ENCODE data around the gene OARD1. TPM values are rescaled to one million over a fixed set of nuclear protein-coding genes. Genes with fewer than 3 reads are reported as not detected.
A peak's percentile ranks its signal among the peaks of the same experiment; 100 is the strongest.

OARD1 gene
- polyA plus RNA-seq, 1 experiment: 3.4 TPM

DNA sequence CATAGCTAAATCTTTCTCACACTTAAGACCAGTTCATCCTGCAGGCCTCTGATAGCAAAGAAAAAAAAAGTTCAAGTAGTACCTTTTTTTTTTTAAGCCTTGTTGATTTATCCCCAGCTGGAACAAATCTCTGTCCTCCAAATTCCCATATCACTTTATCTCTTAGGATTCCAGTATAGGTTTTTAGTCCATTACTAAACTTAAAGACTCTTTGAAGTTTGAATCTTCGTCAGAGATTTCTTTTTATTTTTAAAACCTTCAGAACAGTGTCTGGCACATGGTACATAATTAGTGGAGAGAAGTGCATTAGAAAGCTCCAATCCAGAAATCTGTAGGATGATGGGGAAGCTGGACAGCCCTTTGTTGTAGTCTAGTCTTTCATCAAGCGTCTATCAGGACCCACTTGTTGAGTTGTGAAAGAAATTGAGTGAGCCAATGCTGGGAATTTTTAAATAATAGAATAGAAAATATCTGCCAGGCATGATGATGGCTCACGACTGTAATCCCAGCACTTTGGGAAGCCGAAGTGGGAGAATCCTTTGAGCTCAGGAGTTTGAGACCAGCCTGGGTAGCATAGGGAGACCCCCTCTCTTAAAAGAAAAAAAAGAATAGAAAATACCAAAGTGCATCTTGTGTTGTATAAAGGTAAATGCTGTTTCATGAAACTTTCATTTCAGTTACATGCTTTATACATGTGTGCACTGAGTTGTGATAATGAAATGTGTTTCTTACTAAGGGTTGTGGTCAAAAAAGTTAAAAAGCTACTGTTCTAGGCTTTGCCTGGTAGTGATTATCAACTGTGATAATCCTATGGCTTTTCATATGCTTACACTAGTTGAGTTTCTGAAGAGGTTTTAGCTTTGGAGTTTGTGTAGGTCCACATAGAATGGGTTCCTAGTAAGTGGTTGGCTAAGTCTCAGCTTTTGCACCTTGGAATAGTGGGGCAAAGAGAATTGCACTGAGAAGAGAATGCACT lies 3.8 kb upstream of the OARD1 start:
- no peak overlapping the region for H3K4me3 ChIP-seq (ENCODE audit: low read depth, low read length)

DNA sequence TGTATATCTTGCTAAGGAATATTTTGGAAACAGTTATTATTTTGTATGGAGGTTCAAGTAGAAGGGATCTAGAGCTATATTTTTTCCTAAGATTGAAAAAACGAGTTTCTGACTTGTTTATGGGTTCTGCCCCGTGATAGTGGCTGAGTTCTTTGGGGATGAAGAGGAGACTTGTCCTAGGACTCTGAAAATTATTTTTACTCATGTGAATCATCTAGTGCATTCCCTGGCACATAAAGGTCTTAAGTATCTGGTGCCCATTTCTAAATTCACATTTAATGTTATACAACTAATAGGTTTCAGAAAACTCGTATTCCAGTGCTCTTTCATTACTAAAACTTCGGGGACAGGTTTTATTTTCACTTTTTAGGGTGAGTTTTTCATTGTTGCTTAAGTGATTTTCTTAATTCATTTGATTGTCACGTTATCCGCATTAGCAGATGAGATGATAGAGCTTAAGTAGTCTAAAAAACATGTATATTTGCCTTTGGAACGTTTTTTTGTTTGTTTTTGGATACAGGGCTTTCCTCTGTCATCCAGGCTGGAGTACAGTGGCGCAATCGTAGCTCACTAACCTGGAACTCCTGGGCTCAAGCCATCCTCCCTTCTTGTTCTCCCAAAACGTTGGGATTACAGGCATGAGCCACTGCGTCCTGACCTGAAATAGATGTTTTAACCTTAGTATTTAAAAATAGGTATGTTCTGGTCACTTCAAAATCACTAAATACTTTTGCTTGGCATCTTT lies 2.7 kb upstream of the OARD1 start:
- ChIA-PET CTCF (interaction anchor here (1.1 kb wide), 1 partner anchor 52 kb away, joined by 3 read pairs; no protein-coding TSS in a partner anchor), POLR2A (no interaction called here)
- TF ChIP-seq, protein P1, sequence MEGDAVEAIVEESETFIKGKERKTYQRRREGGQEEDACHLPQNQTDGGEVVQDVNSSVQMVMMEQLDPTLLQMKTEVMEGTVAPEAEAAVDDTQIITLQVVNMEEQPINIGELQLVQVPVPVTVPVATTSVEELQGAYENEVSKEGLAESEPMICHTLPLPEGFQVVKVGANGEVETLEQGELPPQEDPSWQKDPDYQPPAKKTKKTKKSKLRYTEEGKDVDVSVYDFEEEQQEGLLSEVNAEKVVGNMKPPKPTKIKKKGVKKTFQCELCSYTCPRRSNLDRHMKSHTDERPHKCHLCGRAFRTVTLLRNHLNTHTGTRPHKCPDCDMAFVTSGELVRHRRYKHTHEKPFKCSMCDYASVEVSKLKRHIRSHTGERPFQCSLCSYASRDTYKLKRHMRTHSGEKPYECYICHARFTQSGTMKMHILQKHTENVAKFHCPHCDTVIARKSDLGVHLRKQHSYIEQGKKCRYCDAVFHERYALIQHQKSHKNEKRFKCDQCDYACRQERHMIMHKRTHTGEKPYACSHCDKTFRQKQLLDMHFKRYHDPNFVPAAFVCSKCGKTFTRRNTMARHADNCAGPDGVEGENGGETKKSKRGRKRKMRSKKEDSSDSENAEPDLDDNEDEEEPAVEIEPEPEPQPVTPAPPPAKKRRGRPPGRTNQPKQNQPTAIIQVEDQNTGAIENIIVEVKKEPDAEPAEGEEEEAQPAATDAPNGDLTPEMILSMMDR (IDR thresholded peaks at IDR 0.05; ENCODE audit: insufficient read depth, low read depth, low read length): no peak
- H3K4me3 ChIP-seq (ENCODE audit: low read depth, low read length): peak overlapping the region; percentile 92
- no peaks in the 10 kb centered on the region for H3K36me3 ChIP-seq (ENCODE audit: control insufficient read depth, insufficient read depth, low read length)
- H3K27me3 ChIP-seq (ENCODE audit: control insufficient read depth, insufficient read depth, low read length): no peaks in the 10 kb centered on the region
- DNase-seq (ENCODE audit: low read depth): no peak

More for the DNA sequence above, 3.8 kb upstream of the OARD1 start:
- H3K27me3 ChIP-seq (ENCODE audit: control insufficient read depth, insufficient read depth, low read length): no peaks in the 10 kb centered on the region
- CTCF ChIA-PET: interaction anchor here (0.6 to 1.3 kb wide), 5 partner anchors 16 to 107 kb away, joined by 3 to 6 read pairs (median 3); no protein-coding TSS in a partner anchor
- TF ChIP-seq, protein P1 (IDR thresholded peaks at IDR 0.05; ENCODE audit: insufficient read depth, low read depth, low read length): no peak
- POLR2A ChIA-PET: no interaction called here
- no peak for DNase-seq (ENCODE audit: low read depth)
- H3K36me3 ChIP-seq (ENCODE audit: control insufficient read depth, insufficient read depth, low read length): peaks cover 3% of the 10 kb centered on the region

DNA sequence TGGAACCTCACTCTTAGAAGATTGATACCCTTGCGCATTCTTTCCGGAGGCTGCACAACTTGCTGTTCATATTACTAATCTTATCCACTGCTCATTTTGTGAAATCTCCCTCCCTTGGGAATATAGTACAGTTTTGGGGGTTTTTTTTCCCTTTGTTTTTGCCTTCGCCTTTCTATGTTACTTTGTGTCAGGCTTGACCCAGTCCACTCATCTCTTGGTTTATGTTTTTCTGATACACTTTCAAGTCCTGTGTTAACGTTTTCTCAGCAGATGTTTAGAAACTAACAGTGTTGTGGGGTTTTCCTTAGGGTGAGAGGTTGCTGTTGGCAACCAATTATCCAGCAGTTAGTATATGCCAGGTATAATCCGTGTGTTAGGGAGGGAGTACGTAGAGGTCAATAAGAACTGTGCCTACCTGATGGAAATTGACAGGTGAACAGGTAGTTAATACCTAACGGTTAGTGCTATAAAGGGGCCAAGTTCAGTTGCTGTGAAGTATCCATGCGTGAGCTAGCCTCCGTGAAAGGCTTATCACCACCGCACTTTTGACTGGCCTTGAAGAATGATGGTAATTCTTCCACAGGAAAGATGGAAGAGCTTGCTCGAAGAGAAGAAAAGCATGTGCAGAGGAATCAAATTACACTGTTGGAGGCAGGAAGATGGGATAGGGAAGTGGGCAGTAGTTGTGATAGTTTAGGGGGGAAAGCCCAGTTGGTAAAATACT lies 2.0 kb upstream of the OARD1 start:
- Histone ChIP-seq H3K36me3 (ENCODE audit: control insufficient read depth, insufficient read depth, low read length) (no peaks in the 10 kb centered on the region), H3K27me3 (ENCODE audit: control insufficient read depth, insufficient read depth, low read length) (no peaks in the 10 kb centered on the region), H3K4me3 (ENCODE audit: low read depth, low read length) (peak overlapping the region; percentile 92)
- TF ChIP-seq, protein P1 (IDR thresholded peaks at IDR 0.05; ENCODE audit: insufficient read depth, low read depth, low read length): no peak
- CTCF ChIA-PET: interaction anchor here (0.7 to 1.1 kb wide), 2 partner anchors 52 to 246 kb away, joined by 3 read pairs; no protein-coding TSS in a partner anchor
- DNase-seq (ENCODE audit: low read depth): no peak
- POLR2A ChIA-PET: no interaction called here

DNA sequence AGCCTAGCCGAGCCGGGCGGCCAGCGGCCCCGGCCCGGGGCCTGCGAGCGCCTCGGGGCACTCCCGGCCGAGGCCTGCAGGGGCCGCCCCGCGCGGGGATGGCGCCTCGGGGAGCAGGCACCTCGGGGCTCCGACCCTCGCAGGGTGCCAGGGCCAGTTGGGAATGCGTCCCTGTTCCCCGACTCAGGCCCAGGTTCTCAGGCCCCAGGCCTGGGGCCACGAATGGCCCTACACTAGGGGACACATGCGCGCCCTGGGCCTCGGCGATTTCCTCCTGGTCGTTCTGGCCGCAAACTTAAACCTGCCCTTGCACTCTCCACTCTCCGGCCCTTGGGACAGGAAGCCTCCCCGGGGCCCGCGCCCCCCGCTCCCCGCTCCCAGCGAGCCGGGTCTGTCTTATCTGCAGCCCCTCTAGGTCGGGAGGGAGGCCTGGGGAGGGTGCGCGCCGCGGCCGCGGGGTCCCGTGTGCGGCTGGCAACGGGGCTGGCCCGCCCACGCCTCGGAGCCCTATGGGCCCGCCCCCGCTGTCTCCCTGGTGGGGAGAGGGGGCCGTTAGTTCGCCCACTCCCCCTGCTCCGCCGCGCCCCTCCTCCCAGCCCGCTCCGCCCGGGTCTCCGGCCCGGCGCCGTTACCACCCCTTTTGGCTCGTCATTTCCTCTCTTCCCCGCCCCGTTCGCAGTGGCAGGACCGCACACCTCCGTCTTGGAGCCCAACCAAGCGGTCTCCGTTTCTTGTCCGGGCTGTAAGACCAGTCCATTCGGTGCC lies 1.2 kb upstream of the OARD1 start:
- no peak for DNase-seq (ENCODE audit: low read depth)
- TF ChIP-seq, protein P1 (IDR thresholded peaks at IDR 0.05; ENCODE audit: insufficient read depth, low read depth, low read length): peak; percentile 25; the same call in 1 of the 2 replicates
- CTCF ChIA-PET: interaction anchor here (0.6 kb wide), 1 partner anchor 1237 kb away, joined by 4 read pairs; no protein-coding TSS in a partner anchor
- POLR2A ChIA-PET: no interaction called here
- Histone ChIP-seq H3K36me3 (ENCODE audit: control insufficient read depth, insufficient read depth, low read length) (no peaks in the 10 kb centered on the region), H3K4me3 (ENCODE audit: low read depth, low read length) (peak overlapping the region; percentile 92), H3K27me3 (ENCODE audit: control insufficient read depth, insufficient read depth, low read length) (no peaks in the 10 kb centered on the region)

Measured in BJ (cell line).